H9 (cell line): Measurements from ENCODE around the gene PLCH1. TPM values are rescaled to one million over a fixed set of nuclear protein-coding genes. Genes with fewer than 3 reads are reported as not detected.

Source experiments
- DNase-seq: peaks from one replicate; pipeline ENCODE4 v3.0.0-alpha.2; 2017
- H2AFZ ChIP-seq: one replicate; pipeline ENCODE4 v1.6.1; 2013; ENCODE audit warnings: mild to moderate bottlenecking, low read length, control low read depth, moderate library complexity
- H2AK5ac ChIP-seq: 2 replicates; pipeline ENCODE4 v1.6.1; 2013; ENCODE audit warnings: low read length, control low read depth, mixed read lengths; ENCODE audit not compliant: insufficient read length
- H2BK120ac ChIP-seq: one replicate; pipeline ENCODE4 v1.6.1; 2013; ENCODE audit warnings: low read depth, mild to moderate bottlenecking, low read length, control low read depth, inconsistent platforms; ENCODE audit not compliant: poor library complexity, severe bottlenecking
- H2BK12ac ChIP-seq: 2 replicates; pipeline ENCODE4 v1.6.1; 2013; ENCODE audit warnings: low read length, control low read depth, mixed read lengths, low read depth; ENCODE audit not compliant: insufficient read length
- H2BK15ac ChIP-seq: 2 replicates; pipeline ENCODE4 v1.6.1; 2013; ENCODE audit warnings: low read depth, low read length, control low read depth
- H2BK20ac ChIP-seq: one replicate; pipeline ENCODE4 v1.6.1; 2013; ENCODE audit warnings: low read depth, mild to moderate bottlenecking, low read length, control low read depth, inconsistent platforms; ENCODE audit not compliant: poor library complexity, severe bottlenecking
- H2BK5ac ChIP-seq: 2 replicates; pipeline ENCODE4 v1.6.1; 2013; ENCODE audit warnings: low read length, control low read depth, mixed read lengths; ENCODE audit not compliant: insufficient read length
- H3K14ac ChIP-seq: 2 replicates; pipeline ENCODE4 v1.6.1; 2013; ENCODE audit warnings: low read length, control low read depth; ENCODE audit not compliant: insufficient read depth
- H3K18ac ChIP-seq: 2 replicates; pipeline ENCODE4 v1.6.1; 2013; ENCODE audit warnings: low read depth, mild to moderate bottlenecking, mixed read lengths, low read length, control low read depth; ENCODE audit not compliant: insufficient read length
- H3K23ac ChIP-seq: 2 replicates; pipeline ENCODE4 v1.6.1; 2013; ENCODE audit warnings: low read length, control low read depth, mixed read lengths, low read depth; ENCODE audit not compliant: insufficient read length
- H3K23me2 ChIP-seq: 2 replicates; pipeline ENCODE4 v1.6.1; 2013; ENCODE audit warnings: low read depth, mild to moderate bottlenecking, mixed read lengths, low read length, control low read depth; ENCODE audit not compliant: insufficient read length, poor library complexity, severe bottlenecking
- H3K27ac ChIP-seq: 2 replicates; pipeline ENCODE4 v1.5.1; 2013; ENCODE audit warnings: low read length, control low read depth, mixed read lengths, low read depth; ENCODE audit not compliant: insufficient read length
- H3K27me3 ChIP-seq: 2 replicates; pipeline ENCODE4 v1.6.1; 2013; ENCODE audit warnings: low read length, control low read depth, inconsistent platforms; ENCODE audit not compliant: insufficient read depth
- H3K4ac ChIP-seq: 2 replicates; pipeline ENCODE4 v1.6.1; 2013; ENCODE audit warnings: low read depth, mild to moderate bottlenecking, control low read depth, inconsistent platforms, low read length, moderate library complexity
- H3K4me1 ChIP-seq: 2 replicates; pipeline ENCODE4 v1.6.1; 2013; ENCODE audit warnings: low read length, control low read depth, inconsistent platforms; ENCODE audit not compliant: insufficient read depth
- H3K4me2 ChIP-seq: 2 replicates; pipeline ENCODE4 v1.6.1; 2013; ENCODE audit warnings: low read length, control low read depth, mixed read lengths; ENCODE audit not compliant: insufficient read length, insufficient read depth
- H3K56ac ChIP-seq: 2 replicates; pipeline ENCODE4 v1.6.1; 2013; ENCODE audit warnings: low read depth, mild to moderate bottlenecking, mixed read lengths, low read length, control low read depth; ENCODE audit not compliant: insufficient read length
- H3K79me1 ChIP-seq: 2 replicates; pipeline ENCODE4 v1.6.1; 2013; ENCODE audit warnings: low read depth, mild to moderate bottlenecking, moderate library complexity, low read length, control low read depth, inconsistent platforms; ENCODE audit not compliant: insufficient read depth, poor library complexity, severe bottlenecking
- H3K79me2 ChIP-seq: 2 replicates; pipeline ENCODE4 v1.6.1; 2013; ENCODE audit warnings: low read length, control low read depth, inconsistent platforms; ENCODE audit not compliant: insufficient read depth
- H3K9ac ChIP-seq: 2 replicates; pipeline ENCODE4 v1.6.1; 2013; ENCODE audit warnings: low read length, control low read depth, mixed read lengths; ENCODE audit not compliant: insufficient read length; ENCODE audit errors: extremely low read depth
- H3K9me3 ChIP-seq: one replicate; pipeline ENCODE4 v1.6.1; 2013; ENCODE audit warnings: low read depth, low read length, inconsistent platforms; ENCODE audit not compliant: control insufficient read depth
- H3T11ph ChIP-seq: one replicate; pipeline ENCODE4 v1.6.1; 2013; ENCODE audit warnings: mild to moderate bottlenecking, low read length, control low read depth, inconsistent platforms
- H4K20me1 ChIP-seq: one replicate; pipeline ENCODE4 v1.6.1; 2013; ENCODE audit not compliant: control insufficient read depth, insufficient read length, insufficient read depth
- H4K5ac ChIP-seq: 2 replicates; pipeline ENCODE4 v1.6.1; 2013; ENCODE audit warnings: low read depth, mild to moderate bottlenecking, mixed read lengths, low read length, control low read depth; ENCODE audit not compliant: insufficient read length
- H4K8ac ChIP-seq: replicated peaks from 2 replicates; pipeline ENCODE4 v1.6.1; 2013; ENCODE audit warnings: low read length, control low read depth, mixed read lengths, low read depth; ENCODE audit not compliant: insufficient read length
- H4K91ac ChIP-seq: 2 replicates; pipeline ENCODE4 v1.6.1; 2013; ENCODE audit warnings: low read depth, mild to moderate bottlenecking, moderate library complexity, mixed read lengths, low read length, control low read depth; ENCODE audit not compliant: insufficient read length
- H3K27ac Mint-ChIP-seq, 3 experiments: 2 replicates in 2 of 3; 3 replicates in 1 of 3; pipeline ENCODE4 v1.8.0; 2020 to 2021; ENCODE audit warnings: mixed read lengths in 3 of 3, mild to moderate bottlenecking in 1 of 3, moderate library complexity in 1 of 3
- H3K27me3 Mint-ChIP-seq: 2 replicates; pipeline ENCODE4 v1.8.0; 2021; ENCODE audit warnings: low read depth, mild to moderate bottlenecking, moderate library complexity, mixed read lengths
- H3K36me3 Mint-ChIP-seq, 3 experiments: 2 replicates in 2 of 3; 3 replicates in 1 of 3; pipeline ENCODE4 v1.8.0; 2020 to 2021; ENCODE audit warnings: low read depth in 3 of 3, mixed read lengths in 3 of 3; ENCODE audit not compliant: insufficient read depth in 1 of 3
- H3K4me1 Mint-ChIP-seq, 2 experiments: 2 replicates each; pipeline ENCODE4 v1.8.0; 2020; ENCODE audit warnings: mixed read lengths in 2 of 2
- H3K4me3 Mint-ChIP-seq, 2 experiments: 2 replicates in 1 of 2; 3 replicates in 1 of 2; pipeline ENCODE4 v1.8.0; 2020 to 2021; ENCODE audit warnings: mild to moderate bottlenecking in 2 of 2, mixed read lengths in 2 of 2, moderate library complexity in 1 of 2
- H3K9me3 Mint-ChIP-seq, 2 experiments: 2 replicates in 1 of 2; 3 replicates in 1 of 2; pipeline ENCODE4 v1.8.0; 2020; ENCODE audit warnings: mild to moderate bottlenecking in 2 of 2, mixed read lengths in 2 of 2, moderate library complexity in 1 of 2
- CTCF ChIP-seq: fragments of 200-600 bp; sonication (generic); conservative IDR thresholded peaks from 3 replicates; pipeline ENCODE4 v1.8.0; 2021; ENCODE audit warnings: antibody characterized with exemption, mild to moderate bottlenecking
- WGBS: extraction: QIAGEN DNeasy Blood & Tissue Kit; methylation state at CpG from one replicate; pipeline ENCODE4 v1.1.7; 2013; ENCODE audit warnings: missing lambda C conversion rate, low lambda C conversion rate, mixed read lengths; ENCODE audit not compliant: insufficient read length; ENCODE audit errors: extremely low coverage; 5-methylcytosine and 5-hydroxymethylcytosine counted together
- total RNA-seq: library from RNA; stranded (reverse); gene quantifications from 2 replicates; pipeline ENCODE4 v1.2.1, GENCODE V29; 2021

The PLCH1 gene
- total RNA-seq, 1 experiment from 2014 or later, result 19.0 TPM

GRCh38 chr3:155675094-155675493 is 69.8 kb downstream of the PLCH1 start:
- no peaks in the 10 kb centered on the region for H3K9me3 ChIP-seq
- Mint-ChIP-seq H3K27me3 (no peaks in the 10 kb centered on the region), H3K9me3 (no peaks in the 10 kb centered on the region), H3K4me3 (no peak overlapping the region), H3K36me3 (no peaks in the 10 kb centered on the region; a peak in 1 of 7 replicates), H3K27ac (no peak overlapping the region), H3K4me1 (peaks cover 8% of the 10 kb centered on the region in 2 experiments)
- no peak overlapping the region for H4K8ac ChIP-seq
- WGBS, result no CpG with 5 or more reads among the region's 1 CpG
- no peak overlapping the region for H2BK15ac ChIP-seq
- H3K27ac ChIP-seq, result no peak overlapping the region
- H2BK5ac ChIP-seq, result no peak overlapping the region
- no peak overlapping the region for H3K4ac ChIP-seq
- H3K79me1 ChIP-seq, result no peaks in the 10 kb centered on the region
- no peak overlapping the region for H2BK12ac ChIP-seq
- H3K14ac ChIP-seq, result no peak overlapping the region
- H3K4me2 ChIP-seq, result no peak overlapping the region
- H2BK20ac ChIP-seq, result no peak overlapping the region
- no peaks in the 10 kb centered on the region for H3K79me2 ChIP-seq
- no peaks in the 10 kb centered on the region for H3K27me3 ChIP-seq
- peaks cover 2% of the 10 kb centered on the region for H4K20me1 ChIP-seq
- H2AK5ac ChIP-seq, result no peak overlapping the region
- TF ChIP-seq CTCF, result no peak
- H3K23me2 ChIP-seq, result no peaks in the 10 kb centered on the region
- no peak overlapping the region for H2AFZ ChIP-seq
- no peak overlapping the region for H3K56ac ChIP-seq
- no peak overlapping the region for H3T11ph ChIP-seq
- no peak overlapping the region for H3K9ac ChIP-seq
- H3K18ac ChIP-seq, result no peak overlapping the region
- H3K23ac ChIP-seq, result no peak overlapping the region
- no peak for DNase-seq
- H3K4me1 ChIP-seq, result no peaks in the 10 kb centered on the region; the same call in 1 of the 2 replicates
- no peak overlapping the region for H4K5ac ChIP-seq
- no peak overlapping the region for H4K91ac ChIP-seq
- H2BK120ac ChIP-seq, result no peak overlapping the region
